ENCODE results near the gene USP54. TPM values are rescaled to one million over a fixed set of nuclear protein-coding genes. Genes with fewer than 3 reads are reported as not detected.

Gene USP54
- total and polyA plus RNA-seq, 3 donors from 2014 or later, result 40.7 to 77.9 (median 61.3) TPM

GRCh38 chr10:73456187-73456890 is 134.8 kb downstream of the USP54 start:
- no peak for DNase-seq
- H3K4me1 ChIP-seq, result no peaks in the 10 kb centered on the region
- no peaks in the 10 kb centered on the region for H3K36me3 ChIP-seq (ENCODE audit: low read depth, missing control alignments)
- no peaks in the 10 kb centered on the region for H3K27me3 ChIP-seq
- TF ChIP-seq CTCF (IDR thresholded peaks at IDR 0.05) (no peak), POLR2A (IDR thresholded peaks at IDR 0.05) (no peak)
- no peak overlapping the region for H3K4me3 ChIP-seq
- WGBS, 2 donors, result 87 to 90% methylated on average over 2 of the region's 2 CpGs
- no peaks in the 10 kb centered on the region for H3K9me3 ChIP-seq
- intact Hi-C loops (cut with DNase I; ENCODE audit: low total_unique reads), result no loop called here
- no peak overlapping the region for H3K27ac ChIP-seq

GRCh38 chr10:73449113-73449512 is 142.0 kb downstream of the USP54 start:
- H3K27me3 ChIP-seq, result no peaks in the 10 kb centered on the region
- no peaks in the 10 kb centered on the region for H3K36me3 ChIP-seq (ENCODE audit: low read depth, missing control alignments)
- H3K27ac ChIP-seq, result no peak overlapping the region
- H3K4me3 ChIP-seq, result no peak overlapping the region
- no peaks in the 10 kb centered on the region for H3K4me1 ChIP-seq
- intact Hi-C loops (cut with DNase I; ENCODE audit: low total_unique reads), result no loop called here
- no peak for TF ChIP-seq CTCF (IDR thresholded peaks at IDR 0.05)
- no peak for TF ChIP-seq POLR2A (IDR thresholded peaks at IDR 0.05)
- no peak for DNase-seq
- 68 to 91% methylated on average over 1 of the region's 1 CpG for WGBS, 2 donors
- H3K9me3 ChIP-seq, result no peaks in the 10 kb centered on the region

- intact Hi-C loops (cut with DNase I; ENCODE audit: low total_unique reads), result no loop called here
- TF ChIP-seq CTCF (IDR thresholded peaks at IDR 0.05) (no peak), POLR2A (IDR thresholded peaks at IDR 0.05) (no peak)
- Histone ChIP-seq H3K9me3 (no peaks in the 10 kb centered on the region), H3K36me3 (ENCODE audit: low read depth, missing control alignments) (no peaks in the 10 kb centered on the region), H3K27ac (no peak overlapping the region), H3K4me1 (no peaks in the 10 kb centered on the region), H3K27me3 (no peaks in the 10 kb centered on the region), H3K4me3 (no peak overlapping the region)
- WGBS, 2 donors, result 79 to 87% methylated on average over 1 of the region's 1 CpG
- no peak for DNase-seq
These were observed 142.8 kb downstream of the USP54 start for GRCh38 chr10:73448384-73448783.

Small RNA genes within 50 kb of the gene (small RNA-seq; reads per million reads assigned to genes)
- 0 reads per million in 2 donors for gene RNU6-883P

Other genes starting within 250 kb of the USP54 start
- gene CFAP70, start 232.5 kb downstream of the USP54 start, total RNA-seq, result 10 to 100 TPM; 29.6 to 46.2 TPM
- gene CFAP70, start 232.5 kb downstream of the USP54 start, polyA plus RNA-seq (ENCODE audit: insufficient read depth, low read depth, low replicate concordance), result 57.2 TPM
- gene ANXA7, start 177.3 kb downstream of the USP54 start, total RNA-seq, result 10 to 100 TPM; 43.9 to 64.5 TPM
- gene ANXA7, start 177.3 kb downstream of the USP54 start, polyA plus RNA-seq (ENCODE audit: insufficient read depth, low read depth, low replicate concordance), result 76.3 TPM
- gene MSS51, start 157.8 kb downstream of the USP54 start, total RNA-seq, result 1 to 10 TPM; 3.5 to 6.0 TPM
- gene MSS51, start 157.8 kb downstream of the USP54 start, polyA plus RNA-seq (ENCODE audit: insufficient read depth, low read depth, low replicate concordance), result 1.9 TPM
- gene PPP3CB, start 95.3 kb downstream of the USP54 start, total RNA-seq, result 10 to 100 TPM; 51.0 to 52.9 TPM
- 56.8 TPM for gene PPP3CB, start 95.3 kb downstream of the USP54 start, polyA plus RNA-seq (ENCODE audit: insufficient read depth, low read depth, low replicate concordance)
- 1 to 10 TPM; 2.4 to 3.2 TPM for gene MYOZ1, start 50.1 kb upstream of the USP54 start, total RNA-seq
- 10.5 TPM for gene MYOZ1, start 50.1 kb upstream of the USP54 start, polyA plus RNA-seq (ENCODE audit: insufficient read depth, low read depth, low replicate concordance)
- gene SYNPO2L, start 64.7 kb upstream of the USP54 start, total RNA-seq, result under 1 TPM; 0.31 TPM
- 2.3 TPM for gene SYNPO2L, start 64.7 kb upstream of the USP54 start, polyA plus RNA-seq (ENCODE audit: insufficient read depth, low read depth, low replicate concordance)
- 10 to 100 TPM; 20.3 to 25.5 TPM for gene AGAP5, start 106.8 kb upstream of the USP54 start, total RNA-seq
- 19.8 TPM for gene AGAP5, start 106.8 kb upstream of the USP54 start, polyA plus RNA-seq (ENCODE audit: insufficient read depth, low read depth, low replicate concordance)
- gene SEC24C, start 153.0 kb upstream of the USP54 start, total RNA-seq, result 10 to 100 TPM; 77.8 to 82.0 TPM
- 92.4 TPM for gene SEC24C, start 153.0 kb upstream of the USP54 start, polyA plus RNA-seq (ENCODE audit: insufficient read depth, low read depth, low replicate concordance)
- 10 to 100 TPM; 27.9 to 31.3 TPM for gene CHCHD1, start 190.7 kb upstream of the USP54 start, total RNA-seq
- gene CHCHD1, start 190.7 kb upstream of the USP54 start, polyA plus RNA-seq (ENCODE audit: insufficient read depth, low read depth, low replicate concordance), result 37.4 TPM
- gene ZSWIM8, start 194.3 kb upstream of the USP54 start, total RNA-seq, result 100 to 1,000 TPM; 192 to 289 TPM
- 204 TPM for gene ZSWIM8, start 194.3 kb upstream of the USP54 start, polyA plus RNA-seq (ENCODE audit: insufficient read depth, low read depth, low replicate concordance)
- gene NDST2, start 220.3 kb upstream of the USP54 start, total RNA-seq, result 10 to 100 TPM; 46.7 to 60.9 TPM
- 37.2 TPM for gene NDST2, start 220.3 kb upstream of the USP54 start, polyA plus RNA-seq (ENCODE audit: insufficient read depth, low read depth, low replicate concordance)

Data from testis (tissue), 3 donors.